HEK293T (cell line): Measurements from ENCODE around the gene GRP.

ENCODE experiments used
- CTCF ChIA-PET: fragments of 350-600 bp; formaldehyde crosslinking; extraction: SDS; loops from one replicate; lab custom pipeline; 2021; ENCODE audit warnings: antibody characterized with exemption, inconsistent platforms; lab: Yijun Ruan, JAX
- POLR2A ChIA-PET: fragments of 350-600 bp; formaldehyde crosslinking; extraction: SDS; loops from one replicate; lab custom pipeline; 2020; ENCODE audit warnings: antibody characterized with exemption, inconsistent platforms; lab: Yijun Ruan, JAX
- DNase-seq: peaks from one replicate; pipeline ENCODE4 v3.0.0; 2012; ENCODE audit warnings: mixed read lengths; ENCODE audit errors: extremely low spot score
- ARNT ChIP-seq: fragments of 450-650 bp; IDR thresholded peaks from 2 replicates; pipeline ENCODE4 v1.6.1; 2017; ENCODE audit warnings: mild to moderate bottlenecking
- BHLHE40 ChIP-seq: fragments of 450-650 bp; IDR thresholded peaks from 2 replicates; pipeline ENCODE4 v1.6.1; 2016; ENCODE audit warnings: mild to moderate bottlenecking, moderate library complexity, borderline replicate concordance
- CTBP1 ChIP-seq: fragments of 450-650 bp; IDR thresholded peaks from 2 replicates; pipeline ENCODE4 v1.6.1; 2016; ENCODE audit warnings: borderline replicate concordance
- ELF4 ChIP-seq: fragments of 450-650 bp; IDR thresholded peaks from 2 replicates; pipeline ENCODE4 v1.6.1; 2017; ENCODE audit warnings: antibody characterized with exemption
- FOXA1 ChIP-seq: fragments of 450-650 bp; IDR thresholded peaks from 2 replicates; pipeline ENCODE4 v1.6.1; 2016; ENCODE audit warnings: mild to moderate bottlenecking
- FOXK2 ChIP-seq: fragments of 450-650 bp; IDR thresholded peaks from 2 replicates; pipeline ENCODE4 v1.6.1; 2016; ENCODE audit warnings: mild to moderate bottlenecking
- FOXM1 ChIP-seq: fragments of 450-650 bp; IDR thresholded peaks from 2 replicates; pipeline ENCODE4 v1.6.1; 2017; ENCODE audit warnings: mild to moderate bottlenecking, borderline replicate concordance
- HDGF ChIP-seq: fragments of 450-650 bp; IDR thresholded peaks from 2 replicates; pipeline ENCODE4 v1.6.1; 2017; ENCODE audit warnings: antibody characterized with exemption, borderline replicate concordance
- L3MBTL2 ChIP-seq: fragments of 450-650 bp; conservative IDR thresholded peaks from 2 replicates; pipeline ENCODE4 v1.6.1; 2016; ENCODE audit warnings: mild to moderate bottlenecking
- LEF1 ChIP-seq: fragments of 450-650 bp; IDR thresholded peaks from 2 replicates; pipeline ENCODE4 v1.6.1; 2017; ENCODE audit warnings: mild to moderate bottlenecking, borderline replicate concordance
- NFRKB ChIP-seq: fragments of 450-650 bp; IDR thresholded peaks from 2 replicates; pipeline ENCODE4 v1.6.1; 2016; ENCODE audit warnings: mild to moderate bottlenecking, moderate library complexity
- PKNOX1 ChIP-seq: fragments of 450-650 bp; IDR thresholded peaks from 2 replicates; pipeline ENCODE4 v1.6.1; 2016
- SP1 ChIP-seq: fragments of 450-650 bp; IDR thresholded peaks from 2 replicates; pipeline ENCODE4 v1.6.1; 2017
- SUZ12 ChIP-seq: fragments of 450-650 bp; IDR thresholded peaks from 2 replicates; pipeline ENCODE4 v1.6.1; 2016; ENCODE audit warnings: mild to moderate bottlenecking
- TARDBP ChIP-seq: fragments of 450-650 bp; IDR thresholded peaks from 2 replicates; pipeline ENCODE4 v1.6.1; 2016
- ZNF384 ChIP-seq: fragments of 450-650 bp; IDR thresholded peaks from 2 replicates; pipeline ENCODE4 v1.6.1; 2016

Gene GRP

GRCh38 chr18:59275406-59275949 lies 55.5 kb downstream of the GRP start:
- CTCF ChIA-PET = no interaction called here
- no peak for DNase-seq
- POLR2A ChIA-PET = no interaction called here
- no peak for TF ChIP-seq CTBP1
- no peak for TF ChIP-seq ELF4
- no peak for TF ChIP-seq TARDBP
- TF ChIP-seq FOXA1 = no peak
- no peak for TF ChIP-seq PKNOX1
- no peak for TF ChIP-seq HDGF
- TF ChIP-seq FOXK2 = no peak
- no peak for TF ChIP-seq L3MBTL2
- TF ChIP-seq ZNF384 = no peak
- TF ChIP-seq LEF1 = no peak
- no peak for TF ChIP-seq FOXM1
- TF ChIP-seq ARNT = no peak
- no peak for TF ChIP-seq BHLHE40
- TF ChIP-seq NFRKB = no peak
- no peak for TF ChIP-seq SUZ12
- TF ChIP-seq SP1 = no peak

GRCh38 chr18:59276047-59276446 lies 56.1 kb downstream of the GRP start:
- ChIA-PET CTCF (no interaction called here), POLR2A (no interaction called here)
- DNase-seq = no peak
- TF ChIP-seq SUZ12 (no peak), TARDBP (no peak), ZNF384 (no peak), SP1 (no peak), ELF4 (no peak), FOXM1 (no peak), L3MBTL2 (no peak), BHLHE40 (no peak), PKNOX1 (no peak), NFRKB (no peak), ARNT (no peak), CTBP1 (no peak)

- CTCF ChIA-PET = interaction anchor here (0.8 to 1.4 kb wide), 2 partner anchors 9 to 29 kb away, joined by 3 read pairs; no protein-coding TSS in a partner anchor
- TF ChIP-seq CTBP1 (no peak), ZNF384 (no peak), HDGF (no peak), FOXA1 (no peak), FOXM1 (no peak), ARNT (no peak), NFRKB (no peak), SUZ12 (no peak), BHLHE40 (no peak), PKNOX1 (no peak), L3MBTL2 (no peak), LEF1 (no peak), ELF4 (no peak), FOXK2 (no peak), SP1 (no peak), TARDBP (no peak)
- POLR2A ChIA-PET = no interaction called here
- no peak for DNase-seq
Measured at GRCh38 chr18:59278793-59279192, 58.8 kb downstream of the GRP start.

GRCh38 chr18:59279193-59279592 lies 59.2 kb downstream of the GRP start:
- ChIA-PET POLR2A (interaction anchor here (1.7 kb wide), 1 partner anchor 10 kb away, joined by 10 read pairs; no protein-coding TSS in a partner anchor), CTCF (interaction anchor here (0.8 to 1.4 kb wide), 2 partner anchors 9 to 29 kb away, joined by 3 read pairs; no protein-coding TSS in a partner anchor)
- no peak for DNase-seq
- TF ChIP-seq BHLHE40 (no peak), LEF1 (no peak), ARNT (no peak), SUZ12 (no peak), FOXK2 (no peak), FOXA1 (no peak), TARDBP (no peak), ZNF384 (no peak), CTBP1 (no peak), NFRKB (no peak), FOXM1 (no peak), ELF4 (no peak), L3MBTL2 (no peak), PKNOX1 (no peak), HDGF (no peak), SP1 (no peak)

GRCh38 chr18:59279722-59280121 lies 59.8 kb downstream of the GRP start:
- ChIA-PET POLR2A (interaction anchor here (1.7 kb wide), 1 partner anchor 10 kb away, joined by 10 read pairs; no protein-coding TSS in a partner anchor), CTCF (interaction anchor here (0.6 kb wide), 1 partner anchor 8 kb away, joined by 3 read pairs; no protein-coding TSS in a partner anchor)
- no peak for TF ChIP-seq FOXK2
- no peak for TF ChIP-seq BHLHE40
- TF ChIP-seq TARDBP = no peak
- TF ChIP-seq ARNT = no peak
- TF ChIP-seq FOXA1 = no peak
- DNase-seq = no peak
